Stimulated activated CD8-positive, alpha-beta memory T cell treated with anti-CD3 and anti-CD28 coated beads, Interleukin-2, amount 100 ng/mL, for 48 hours (primary cell): ENCODE measurements around the gene FBXW8.

Source experiments
- DNase-seq, 2 donors: peaks; one replicate each; pipeline ENCODE4 v3.0.0-alpha.2; 2020; ENCODE audit warnings: low read depth in 2 of 2

The FBXW8 gene

DNA sequence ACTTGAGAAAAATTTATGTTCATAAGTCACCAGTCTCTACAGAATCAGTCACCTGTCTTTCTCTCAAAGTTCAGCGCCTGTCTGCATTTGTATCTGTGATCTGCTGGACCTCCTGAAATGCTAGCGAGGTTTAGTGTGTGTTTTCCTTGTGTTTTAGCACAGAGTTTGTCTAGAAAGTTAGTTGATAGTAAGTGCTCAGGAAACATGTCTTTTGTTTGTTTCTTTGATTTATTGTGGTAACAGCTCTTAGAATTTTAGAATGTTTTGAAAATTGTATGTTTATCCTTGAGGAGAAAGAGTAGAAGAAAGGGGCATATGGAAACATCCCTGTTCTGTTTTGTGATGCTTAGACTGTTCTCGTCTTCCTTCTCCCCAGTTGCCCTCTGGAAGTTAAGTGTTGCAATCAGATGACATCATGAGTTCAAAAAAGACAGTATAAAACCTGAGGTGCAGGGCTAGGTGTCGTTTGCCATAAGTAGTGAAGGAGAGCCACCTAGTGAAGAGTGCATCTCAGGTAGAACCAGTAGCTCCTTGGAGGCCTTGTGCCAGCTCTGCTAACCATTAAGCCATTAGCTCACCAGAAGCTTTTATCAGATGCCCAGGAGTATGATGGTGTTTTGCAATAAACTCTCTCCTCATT lies 44.8 kb downstream of the FBXW8 start:
- no peak for DNase-seq

GRCh38 chr12:116958402-116959197 lies 47.9 kb downstream of the FBXW8 start:
- no peak for DNase-seq

- DNase-seq: no peak
Measured at GRCh38 chr12:116959198-116959460, 48.4 kb downstream of the FBXW8 start.

- peak; percentile 13 to 34 for DNase-seq
Measured at GRCh38 chr12:116959845-116960514, 49.2 kb downstream of the FBXW8 start.

DNA sequence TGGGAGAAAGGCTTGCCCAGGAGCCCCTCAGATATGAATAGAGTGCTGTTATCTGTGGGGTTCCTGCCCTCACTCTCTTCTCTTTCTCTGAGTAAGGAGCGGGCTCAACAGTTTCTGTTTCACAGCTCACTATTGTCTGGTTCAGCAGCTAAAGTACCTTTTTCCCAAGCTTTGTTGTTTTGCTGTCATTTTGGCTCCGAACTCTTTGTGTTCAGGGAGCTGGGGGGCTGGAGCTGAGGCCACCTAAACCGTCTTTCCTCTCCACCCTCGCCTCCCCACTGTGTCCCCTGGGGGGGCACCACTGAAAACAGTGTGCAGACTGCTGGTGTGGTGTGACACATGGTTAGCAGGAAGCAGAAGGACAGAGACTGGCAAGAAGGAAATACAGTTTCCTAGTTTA lies 51.4 kb downstream of the FBXW8 start:
- no peak for DNase-seq

GRCh38 chr12:116962783-116963356 lies 52.1 kb downstream of the FBXW8 start:
- DNase-seq: no peak

DNA sequence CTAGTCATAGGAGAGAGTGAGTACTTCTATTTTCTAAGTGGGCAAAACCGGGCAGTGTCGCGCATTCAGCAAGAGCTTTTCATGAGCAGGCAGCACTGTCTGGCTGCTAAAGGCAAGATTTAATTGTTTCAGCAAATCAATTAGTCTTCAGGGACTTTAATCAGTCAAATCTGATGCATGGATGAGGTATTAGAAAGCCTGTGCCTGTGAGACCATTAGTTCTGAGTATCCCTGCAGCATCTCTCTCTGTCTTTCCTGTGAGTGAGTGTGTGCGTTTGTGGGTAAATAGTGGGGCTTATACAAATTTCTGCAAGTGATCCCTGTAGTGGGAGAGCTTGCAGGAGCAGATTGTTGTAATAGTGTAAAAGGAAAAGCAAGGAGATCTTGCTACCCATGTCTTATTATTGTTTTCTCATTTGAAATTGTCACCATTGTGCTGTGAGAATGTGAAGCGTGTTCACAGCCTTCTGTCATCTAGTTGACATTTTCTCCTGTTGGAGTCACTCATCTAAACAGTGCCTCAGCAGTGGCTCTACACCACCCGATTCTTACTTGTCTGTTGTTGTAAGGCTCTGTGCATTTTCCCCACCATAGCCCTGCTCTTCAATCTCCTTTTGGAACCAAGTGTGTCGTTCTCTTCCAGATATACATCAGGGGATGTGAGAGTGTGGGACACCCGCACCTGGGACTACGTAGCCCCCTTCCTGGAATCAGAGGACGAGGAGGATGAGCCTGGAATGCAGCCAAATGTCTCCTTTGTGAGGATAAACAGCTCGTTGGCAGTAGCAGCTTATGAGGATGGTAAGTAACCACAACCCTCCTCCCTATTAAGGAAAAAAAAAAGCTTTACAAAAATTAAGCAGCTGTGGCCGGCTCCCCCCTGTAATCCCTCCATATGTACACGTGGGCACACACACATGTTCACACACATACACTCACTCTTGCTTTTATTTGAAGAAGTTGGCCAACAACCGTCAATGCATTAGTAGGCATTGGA lies 53.6 kb downstream of the FBXW8 start:
- no peak for DNase-seq

DNA sequence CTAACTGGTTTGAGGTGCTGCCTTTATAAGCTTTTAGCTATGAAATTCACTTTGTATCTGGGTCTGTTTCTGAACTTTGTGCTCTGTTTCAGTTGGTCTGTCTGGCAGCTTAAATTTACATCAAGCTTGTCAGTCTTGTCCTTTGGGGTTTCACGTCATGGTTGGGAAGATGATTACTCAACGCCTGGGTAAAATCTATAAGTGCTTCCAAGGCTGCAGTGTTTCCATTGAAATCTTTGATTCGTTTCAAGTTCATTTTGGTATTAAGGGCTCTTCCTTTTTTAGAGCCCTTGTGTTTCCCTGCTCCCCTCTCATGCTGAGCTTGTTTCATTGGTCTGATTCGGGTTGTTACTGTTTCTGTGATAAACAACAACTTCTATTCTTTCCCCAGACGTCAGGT lies 58.2 kb downstream of the FBXW8 start:
- DNase-seq: no peak

- DNase-seq: no peak
Measured at GRCh38 chr12:116969615-116970585, 59.1 kb downstream of the FBXW8 start.

GRCh38 chr12:116971222-116971621 lies 60.5 kb downstream of the FBXW8 start:
- no peak for DNase-seq

GRCh38 chr12:116975779-116976393 lies 65.1 kb downstream of the FBXW8 start:
- DNase-seq: no peak

- DNase-seq: no peak
Measured at GRCh38 chr12:116977465-116978380, 67.0 kb downstream of the FBXW8 start.

DNA sequence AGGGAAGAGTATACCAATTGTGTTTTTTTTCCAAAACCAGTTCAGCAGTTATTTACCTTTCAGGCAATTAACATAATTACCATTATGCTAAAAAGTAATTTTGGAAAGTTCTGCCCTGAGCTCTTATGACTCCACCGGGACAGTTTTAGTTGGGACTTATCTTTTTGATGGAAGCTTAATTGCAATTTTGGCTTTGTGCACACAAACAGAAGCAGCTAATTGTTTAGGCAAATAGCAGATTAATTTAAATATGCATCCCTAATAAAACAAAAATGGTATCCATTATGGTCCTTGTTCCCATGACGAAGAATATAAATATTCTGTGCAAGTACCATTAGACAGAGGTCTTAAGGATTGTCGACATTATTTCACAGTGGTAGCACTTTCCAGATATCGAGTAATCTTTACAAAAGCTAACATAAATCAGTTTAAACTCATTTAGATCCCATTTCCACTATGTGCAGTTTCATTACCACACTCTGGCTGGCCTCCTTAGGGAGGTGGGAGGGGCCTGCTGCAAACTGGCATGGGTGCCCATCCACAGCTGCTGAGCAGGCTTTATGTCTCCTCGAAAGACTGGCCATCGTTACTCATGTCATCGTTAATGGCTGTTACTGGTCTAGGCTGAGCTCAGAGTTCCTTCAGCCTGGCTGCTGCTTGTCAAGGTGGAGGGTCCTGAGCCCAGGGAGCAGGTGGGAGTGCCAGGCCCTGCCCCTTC lies 68.2 kb downstream of the FBXW8 start:
- DNase-seq: no peak

GRCh38 chr12:116980083-116980482 lies 69.3 kb downstream of the FBXW8 start:
- no peak for DNase-seq

DNA sequence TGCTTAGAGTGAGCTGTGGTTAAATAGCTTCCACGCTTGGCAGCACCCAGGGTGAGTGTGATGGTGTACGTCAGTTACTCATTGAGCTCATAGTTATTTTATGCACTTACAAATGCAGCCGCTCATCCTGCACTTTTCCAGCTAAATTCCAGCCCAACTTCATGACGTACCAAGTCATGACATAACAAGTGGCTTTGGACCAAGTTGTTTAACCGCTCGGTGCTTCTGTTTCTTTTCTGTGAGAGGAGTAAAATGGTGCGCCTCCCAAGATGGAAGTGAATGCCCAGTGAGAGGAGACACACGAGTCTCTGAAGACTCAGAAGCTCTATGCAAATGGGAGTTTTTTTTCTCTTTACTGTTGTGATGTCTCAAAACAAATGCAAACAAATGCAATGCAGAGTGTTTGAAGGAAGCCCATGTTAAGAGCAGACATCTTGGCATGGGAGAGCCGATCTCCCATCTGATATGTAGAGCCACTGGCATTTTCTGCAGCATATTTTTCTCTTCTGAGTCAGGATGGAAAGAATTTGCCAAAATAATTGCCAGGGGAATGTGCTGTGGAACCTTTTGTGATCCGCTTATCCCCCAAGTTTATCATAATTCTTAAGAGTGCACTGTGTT lies 72.2 kb downstream of the FBXW8 start:
- no peak for DNase-seq

DNA sequence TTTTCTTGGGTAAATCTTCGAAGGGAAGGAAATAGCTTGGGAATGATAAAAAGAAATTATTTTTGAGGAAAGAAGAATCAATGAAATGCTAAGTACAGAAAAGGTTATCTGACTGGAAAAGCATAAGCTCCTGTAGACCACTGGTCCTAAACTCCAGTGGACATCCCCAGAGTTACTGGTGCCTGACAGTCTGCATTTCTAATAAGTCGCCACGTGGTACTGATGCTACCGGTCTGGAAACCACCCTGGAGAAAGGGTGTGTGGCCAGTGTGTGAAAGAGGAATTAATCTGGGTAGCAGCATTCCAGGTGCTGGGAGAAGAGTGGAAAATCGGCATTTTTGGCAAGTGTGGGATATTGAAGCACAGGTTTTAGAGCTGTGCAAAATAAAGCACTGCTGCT lies 73.3 kb downstream of the FBXW8 start:
- DNase-seq: no peak

GRCh38 chr12:116990329-116990728 lies 79.6 kb downstream of the FBXW8 start:
- no peak for DNase-seq
